Calu3 (cell line): ENCODE measurements around the gene BTN1A1. TPM values are rescaled to one million over a fixed set of nuclear protein-coding genes. Genes with fewer than 3 reads are reported as not detected.

Source experiments
- BruUV-seq: library from RNA; stranded (reverse); fragments of 400-500 nt; replicated peaks from 2 replicates; lab custom pipeline; 2021; lab: Mats Ljungman, UMichigan
- CTCF ChIA-PET: fragments of 300-600 bp; sonication (Branson Sonifier 250); formaldehyde crosslinking; loops from one replicate; lab custom pipeline; 2022; ENCODE audit warnings: antibody characterized with exemption; lab: Charles Lee
- DNase-seq: peaks from one replicate; pipeline ENCODE4 v3.0.0; 2022
- H3K27ac Mint-ChIP-seq: one replicate; pipeline ENCODE4 v1.8.0; 2022; ENCODE audit warnings: mixed read lengths; ENCODE audit not compliant: unreplicated experiment
- H3K27me3 Mint-ChIP-seq: one replicate; pipeline ENCODE4 v1.8.0; 2022; ENCODE audit warnings: mixed read lengths; ENCODE audit not compliant: unreplicated experiment
- H3K36me3 Mint-ChIP-seq: one replicate; pipeline ENCODE4 v1.8.0; 2022; ENCODE audit warnings: mild to moderate bottlenecking, moderate library complexity, mixed read lengths; ENCODE audit not compliant: insufficient read depth, unreplicated experiment
- H3K4me1 Mint-ChIP-seq: one replicate; pipeline ENCODE4 v1.8.0; 2022; ENCODE audit warnings: mild to moderate bottlenecking, low read depth, mixed read lengths; ENCODE audit not compliant: unreplicated experiment
- H3K4me3 Mint-ChIP-seq: one replicate; pipeline ENCODE4 v1.8.0; 2022; ENCODE audit warnings: mild to moderate bottlenecking, low read depth, moderate library complexity, mixed read lengths; ENCODE audit not compliant: unreplicated experiment
- H3K9me3 Mint-ChIP-seq: one replicate; pipeline ENCODE4 v1.8.0; 2022; ENCODE audit warnings: low read depth, mixed read lengths; ENCODE audit not compliant: unreplicated experiment
- CTCF ChIP-seq: fragments of 200-600 bp; IDR thresholded peaks from one replicate; pipeline ENCODE4 v1.8.0; 2022; ENCODE audit warnings: antibody characterized with exemption; ENCODE audit not compliant: unreplicated experiment
- intact Hi-C: fragments of 100-400 bp; cut with micrococcal nuclease; formaldehyde crosslinking; loops from one replicate; pipeline ENCODE4 v1.10.0; 2022; ENCODE audit not compliant: unreplicated experiment
- total RNA-seq: library from RNA; stranded (reverse); gene quantifications from 2 replicates; pipeline ENCODE4 v1.2.3, GENCODE V29; 2022

The BTN1A1 gene
- total RNA-seq, 1 experiment from 2014 or later = not detected

- Mint-ChIP-seq H3K4me1 (peaks cover 8% of the 10 kb centered on the region), H3K27ac (no peak overlapping the region), H3K9me3 (no peaks in the 10 kb centered on the region), H3K36me3 (peaks cover 60% of the 10 kb centered on the region), H3K4me3 (no peak overlapping the region), H3K27me3 (no peaks in the 10 kb centered on the region)
- no peak for TF ChIP-seq CTCF
- BruUV-seq = no TSS peak
- no peak for DNase-seq
- intact Hi-C loops = no loop called here
- CTCF ChIA-PET = interaction anchor here (1.2 kb wide), 1 partner anchor 10 kb away, joined by 3 read pairs; no protein-coding TSS in a partner anchor
Measured at GRCh38 chr6:26464014-26464413, 36.1 kb upstream of the BTN1A1 start.

GRCh38 chr6:26464416-26465131 lies 35.5 kb upstream of the BTN1A1 start:
- CTCF ChIA-PET = interaction anchor here (1.2 kb wide), 1 partner anchor 9 kb away, joined by 3 read pairs; no protein-coding TSS in a partner anchor
- H3K9me3 Mint-ChIP-seq = no peaks in the 10 kb centered on the region
- DNase-seq = no peak
- no TSS peak for BruUV-seq
- intact Hi-C loops = no loop called here
- H3K4me1 Mint-ChIP-seq = peaks cover 2% of the 10 kb centered on the region
- H3K27ac Mint-ChIP-seq = no peak overlapping the region
- H3K36me3 Mint-ChIP-seq = peaks cover 56% of the 10 kb centered on the region
- H3K4me3 Mint-ChIP-seq = no peak overlapping the region
- TF ChIP-seq CTCF = no peak
- H3K27me3 Mint-ChIP-seq = no peaks in the 10 kb centered on the region

GRCh38 chr6:26465776-26466175 lies 34.3 kb upstream of the BTN1A1 start:
- CTCF ChIA-PET = interaction anchor here (0.7 kb wide), 1 partner anchor 415 kb away, joined by 3 read pairs; no protein-coding TSS in a partner anchor
- no TSS peak for BruUV-seq
- DNase-seq = no peak

GRCh38 chr6:26468829-26469228 lies 31.3 kb upstream of the BTN1A1 start:
- no peak overlapping the region for H3K27ac Mint-ChIP-seq
- peaks cover 27% of the 10 kb centered on the region for H3K36me3 Mint-ChIP-seq
- H3K9me3 Mint-ChIP-seq = peaks cover 5% of the 10 kb centered on the region
- no peak for TF ChIP-seq CTCF
- no peak for DNase-seq
- no TSS peak for BruUV-seq
- no peaks in the 10 kb centered on the region for H3K4me1 Mint-ChIP-seq
- no peak overlapping the region for H3K4me3 Mint-ChIP-seq
- intact Hi-C loops = loop anchor here (2.0 kb wide), 1 partner anchor 50 kb away; no protein-coding TSS in a partner anchor
- CTCF ChIA-PET = no interaction called here
- H3K27me3 Mint-ChIP-seq = no peaks in the 10 kb centered on the region

More at GRCh38 chr6:26465776-26466175, 34.3 kb upstream of the BTN1A1 start:
- no peak overlapping the region for H3K4me3 Mint-ChIP-seq
- no peak for TF ChIP-seq CTCF
- H3K9me3 Mint-ChIP-seq = no peaks in the 10 kb centered on the region
- H3K27me3 Mint-ChIP-seq = no peaks in the 10 kb centered on the region
- intact Hi-C loops = no loop called here
- peaks cover 43% of the 10 kb centered on the region for H3K36me3 Mint-ChIP-seq
- H3K4me1 Mint-ChIP-seq = no peaks in the 10 kb centered on the region
- H3K27ac Mint-ChIP-seq = no peak overlapping the region
